IPS DF 4.7 (cell line): Measurements from ENCODE around the gene RNF126.

Experiments
- DNase-seq: peaks from one replicate; pipeline ENCODE4 v3.0.0-alpha.2; 2013; ENCODE audit warnings: low spot score; ENCODE audit errors: extremely low read depth

Gene RNF126

GRCh38 chr19:663682-664117 is 686 bp upstream of the RNF126 start:
- DNase-seq: no peak

- no peak for DNase-seq
Measured at GRCh38 chr19:662207-662961, 630 bp downstream of the RNF126 start.

- DNase-seq: no peak
Measured at GRCh38 chr19:661427-662196, 1.4 kb downstream of the RNF126 start.

GRCh38 chr19:660793-661426 is 2.1 kb downstream of the RNF126 start:
- DNase-seq: no peak

- no peak for DNase-seq
Measured at GRCh38 chr19:658916-659839, 3.8 kb downstream of the RNF126 start.

GRCh38 chr19:658059-658839 is 4.8 kb downstream of the RNF126 start:
- DNase-seq: no peak

GRCh38 chr19:657611-658010 is 5.4 kb downstream of the RNF126 start:
- no peak for DNase-seq

GRCh38 chr19:656751-657559 is 6.1 kb downstream of the RNF126 start:
- no peak for DNase-seq

GRCh38 chr19:655691-656090 is 7.3 kb downstream of the RNF126 start:
- DNase-seq: no peak

GRCh38 chr19:653425-653824 is 9.6 kb downstream of the RNF126 start:
- DNase-seq: no peak

- DNase-seq: no peak
Measured at GRCh38 chr19:652467-653389, 10.3 kb downstream of the RNF126 start.

- DNase-seq: no peak
Measured at GRCh38 chr19:651991-652390, 11.0 kb downstream of the RNF126 start.

- no peak for DNase-seq
Measured at GRCh38 chr19:651114-651818, 11.7 kb downstream of the RNF126 start.

- no peak for DNase-seq
Measured at GRCh38 chr19:650121-650520, 12.9 kb downstream of the RNF126 start.

GRCh38 chr19:648904-649801 is 13.9 kb downstream of the RNF126 start:
- DNase-seq: no peak

GRCh38 chr19:648305-648704 is 14.7 kb downstream of the RNF126 start:
- no peak for DNase-seq
